ENCODE results near the gene DBP.

- TF ChIP-seq EZH2 (IDR thresholded peaks at IDR 0.05; ENCODE audit: insufficient read depth, poor library complexity, severe bottlenecking) (no peak), EZH2phosphoT487 (IDR thresholded peaks at IDR 0.05; ENCODE audit: insufficient read depth, low read depth) (no peak)
Measured at GRCh38 chr19:48646722-48647216, 9.6 kb upstream of the DBP start.

Measured in GM23248 (cell line).